Loucy (cell line): ENCODE results near the gene SLC12A1.

Source experiments
- H2AFZ ChIP-seq: fragments of 200-600 bp; sonication (generic); 2 replicates; pipeline ENCODE4 v1.6.0; 2016; ENCODE audit warnings: antibody characterized with exemption, mild to moderate bottlenecking, low read length, moderate library complexity
- H3F3A ChIP-seq: fragments of 200-600 bp; 2 replicates; pipeline ENCODE4 v1.6.0; 2016; ENCODE audit warnings: antibody characterized with exemption, low read depth, mild to moderate bottlenecking
- H3K27me3 ChIP-seq: fragments of 200-600 bp; sonication (generic); 2 replicates; pipeline ENCODE4 v1.6.1; 2014; ENCODE audit warnings: low read length, mild to moderate bottlenecking; ENCODE audit not compliant: insufficient read depth, poor library complexity, severe bottlenecking
- H3K36me3 ChIP-seq: fragments of 200-600 bp; sonication (generic); 2 replicates; pipeline ENCODE4 v1.6.1; 2016; ENCODE audit warnings: low read length; ENCODE audit not compliant: insufficient read depth
- H3K4me1 ChIP-seq: fragments of 200-600 bp; sonication (generic); 2 replicates; pipeline ENCODE4 v1.5.1; 2014; ENCODE audit warnings: low read length, mild to moderate bottlenecking; ENCODE audit not compliant: insufficient read depth, poor library complexity, severe bottlenecking
- H3K4me2 ChIP-seq: fragments of 200-600 bp; sonication (generic); 2 replicates; pipeline ENCODE4 v1.6.0; 2014; ENCODE audit warnings: antibody characterized with exemption, low read length, low read depth, mild to moderate bottlenecking; ENCODE audit not compliant: poor library complexity, severe bottlenecking
- H3K4me3 ChIP-seq: fragments of 200-600 bp; sonication (generic); 2 replicates; pipeline ENCODE4 v1.5.1; 2014; ENCODE audit warnings: low read length, mild to moderate bottlenecking, mixed read lengths; ENCODE audit not compliant: poor library complexity, severe bottlenecking
- H3K79me2 ChIP-seq: fragments of 200-600 bp; sonication (generic); 2 replicates; pipeline ENCODE4 v1.6.1; 2014; ENCODE audit warnings: low read length; ENCODE audit not compliant: insufficient read depth
- H3K9ac ChIP-seq: fragments of 200-600 bp; sonication (generic); 2 replicates; pipeline ENCODE4 v1.6.0; 2014; ENCODE audit warnings: mild to moderate bottlenecking, low read depth, low read length, moderate library complexity; ENCODE audit not compliant: poor library complexity, severe bottlenecking
- H3K9me2 ChIP-seq: fragments of 200-600 bp; sonication (generic); replicated peaks from 2 replicates; pipeline ENCODE4 v1.6.1; 2016; ENCODE audit warnings: low read depth, low read length, mixed read lengths
- H3K9me3 ChIP-seq: fragments of 200-600 bp; sonication (generic); 2 replicates; pipeline ENCODE4 v1.6.1; 2014; ENCODE audit warnings: mild to moderate bottlenecking, antibody characterized with exemption, low read length, low read depth; ENCODE audit not compliant: insufficient read depth
- H4K20me1 ChIP-seq: fragments of 200-600 bp; sonication (generic); 2 replicates; pipeline ENCODE4 v1.6.0; 2014; ENCODE audit warnings: antibody characterized with exemption, low read length, mild to moderate bottlenecking; ENCODE audit not compliant: insufficient read depth, poor library complexity, severe bottlenecking
- EZH2phosphoT487 ChIP-seq: fragments of 200-600 bp; IDR thresholded peaks from 2 replicates; pipeline ENCODE4 v1.6.1; 2018; ENCODE audit warnings: antibody characterized with exemption, mild to moderate bottlenecking, moderate library complexity, borderline replicate concordance
- TF ChIP-seq, protein P1 (sequence below): fragments of 200-600 bp; sonication (generic); conservative IDR thresholded peaks from 2 replicates; pipeline ENCODE4 v1.5.1; 2014; ENCODE audit warnings: mild to moderate bottlenecking, antibody characterized with exemption, low read length

Gene SLC12A1

DNA sequence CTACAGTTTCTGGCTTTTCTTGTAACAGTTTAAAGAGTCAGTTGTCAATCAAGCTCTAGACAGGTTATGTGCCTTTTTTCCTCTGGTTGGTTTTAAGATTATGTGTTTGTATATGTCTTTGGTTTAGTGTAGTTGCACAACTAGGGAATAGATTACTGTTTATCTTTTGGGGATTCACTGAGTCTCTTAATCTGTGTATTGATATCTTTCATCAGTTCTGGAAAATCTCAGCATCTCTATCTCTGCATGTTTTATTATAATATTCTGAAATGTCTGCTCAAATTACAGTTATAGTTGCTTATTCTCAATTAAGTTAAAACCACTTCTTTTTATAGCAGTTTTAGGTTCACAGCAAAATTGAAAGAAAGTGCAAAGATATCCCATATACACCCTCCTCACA, 139.4 kb downstream of the SLC12A1 start:
- H4K20me1 ChIP-seq: no peaks in the 10 kb centered on the region
- no peaks in the 10 kb centered on the region for H3K9me2 ChIP-seq
- no peaks in the 10 kb centered on the region for H3K79me2 ChIP-seq
- H2AFZ ChIP-seq: no peak overlapping the region
- no peak overlapping the region for H3K9ac ChIP-seq
- H3K4me1 ChIP-seq: no peaks in the 10 kb centered on the region
- H3K4me2 ChIP-seq: no peak overlapping the region
- H3K9me3 ChIP-seq: no peaks in the 10 kb centered on the region
- H3K27me3 ChIP-seq: no peaks in the 10 kb centered on the region
- peaks cover 31% of the 10 kb centered on the region for H3K36me3 ChIP-seq
- H3F3A ChIP-seq: no peaks in the 10 kb centered on the region
- no peak for TF ChIP-seq EZH2phosphoT487
- TF ChIP-seq, protein P1, sequence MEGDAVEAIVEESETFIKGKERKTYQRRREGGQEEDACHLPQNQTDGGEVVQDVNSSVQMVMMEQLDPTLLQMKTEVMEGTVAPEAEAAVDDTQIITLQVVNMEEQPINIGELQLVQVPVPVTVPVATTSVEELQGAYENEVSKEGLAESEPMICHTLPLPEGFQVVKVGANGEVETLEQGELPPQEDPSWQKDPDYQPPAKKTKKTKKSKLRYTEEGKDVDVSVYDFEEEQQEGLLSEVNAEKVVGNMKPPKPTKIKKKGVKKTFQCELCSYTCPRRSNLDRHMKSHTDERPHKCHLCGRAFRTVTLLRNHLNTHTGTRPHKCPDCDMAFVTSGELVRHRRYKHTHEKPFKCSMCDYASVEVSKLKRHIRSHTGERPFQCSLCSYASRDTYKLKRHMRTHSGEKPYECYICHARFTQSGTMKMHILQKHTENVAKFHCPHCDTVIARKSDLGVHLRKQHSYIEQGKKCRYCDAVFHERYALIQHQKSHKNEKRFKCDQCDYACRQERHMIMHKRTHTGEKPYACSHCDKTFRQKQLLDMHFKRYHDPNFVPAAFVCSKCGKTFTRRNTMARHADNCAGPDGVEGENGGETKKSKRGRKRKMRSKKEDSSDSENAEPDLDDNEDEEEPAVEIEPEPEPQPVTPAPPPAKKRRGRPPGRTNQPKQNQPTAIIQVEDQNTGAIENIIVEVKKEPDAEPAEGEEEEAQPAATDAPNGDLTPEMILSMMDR: no peak
- H3K4me3 ChIP-seq: no peak overlapping the region

DNA sequence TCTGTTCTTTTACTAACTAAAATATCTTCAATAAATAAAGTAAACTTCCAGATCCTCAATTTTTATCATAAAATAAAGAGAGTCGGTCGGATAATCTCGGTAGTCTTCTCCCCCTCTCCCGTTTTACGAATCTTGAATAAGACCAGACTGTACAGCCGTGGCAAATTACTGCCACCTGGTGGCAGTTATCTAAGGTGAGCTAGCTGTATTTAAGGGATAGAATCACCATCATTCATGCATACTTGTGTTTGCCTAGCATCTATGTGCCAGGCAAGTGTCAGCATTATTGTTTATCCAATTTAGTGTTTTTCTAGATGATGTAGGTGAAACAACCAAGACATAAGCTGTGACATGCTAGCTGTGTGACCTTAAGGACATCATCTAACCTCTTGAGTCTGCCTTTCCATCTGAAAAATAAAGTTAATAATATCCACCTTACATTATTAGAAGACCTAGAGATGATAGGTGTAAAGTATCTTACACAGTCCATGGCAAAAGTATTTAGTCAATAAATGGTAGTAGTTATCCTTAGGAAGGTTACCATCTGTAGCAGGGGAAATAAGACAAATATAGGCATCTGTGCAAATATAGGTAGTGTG, 146.5 kb downstream of the SLC12A1 start:
- H3K4me2 ChIP-seq: no peak overlapping the region
- no peaks in the 10 kb centered on the region for H3K9me3 ChIP-seq
- H3K4me3 ChIP-seq: no peak overlapping the region
- H3K36me3 ChIP-seq: no peaks in the 10 kb centered on the region
- H3K79me2 ChIP-seq: no peaks in the 10 kb centered on the region
- H2AFZ ChIP-seq: no peak overlapping the region
- no peak for TF ChIP-seq EZH2phosphoT487
- TF ChIP-seq, protein P1: peak; percentile 86
- no peak overlapping the region for H3K9ac ChIP-seq
- no peaks in the 10 kb centered on the region for H4K20me1 ChIP-seq
- H3K9me2 ChIP-seq: no peaks in the 10 kb centered on the region
- no peaks in the 10 kb centered on the region for H3F3A ChIP-seq
- H3K4me1 ChIP-seq: no peaks in the 10 kb centered on the region
- H3K27me3 ChIP-seq: no peaks in the 10 kb centered on the region
